ENCODE results near the gene OR6B2. TPM values are rescaled to one million over a fixed set of nuclear protein-coding genes. Genes with fewer than 3 reads are reported as not detected.
"Not testable (repeated sequence)": the region's sequence is repeated elsewhere in the genome, so short reads cannot be mapped to it uniquely, and the experiment has no call there.

Gene OR6B2
- total and polyA plus RNA-seq, 4 donors = not detected

- Histone ChIP-seq H3K9ac (ENCODE audit: low read depth in 1 of 2, low read length in 2 of 2) (no peak overlapping the region), H3K4me3 (ENCODE audit: low read depth in 1 of 3, low read length in 3 of 3) (no peak overlapping the region), H3K27me3 (ENCODE audit: control insufficient read depth in 4 of 4, insufficient read depth in 4 of 4, low read length in 3 of 4) (peaks cover 2 to 7% (median 5%) of the 10 kb centered on the region in 4 donors), H3K4me1 (ENCODE audit: control insufficient read depth in 4 of 4, insufficient read depth in 4 of 4, low read length in 3 of 4) (no peaks in the 10 kb centered on the region), H3K9me3 (ENCODE audit: control insufficient read depth in 4 of 4, low read length in 3 of 4) (no peaks in the 10 kb centered on the region), H3K36me3 (ENCODE audit: control insufficient read depth in 4 of 4, insufficient read depth in 3 of 4, low read depth in 1 of 4, low read length in 3 of 4) (no peaks in the 10 kb centered on the region), H3K27ac (ENCODE audit: low read depth in 1 of 2, low read length in 2 of 2) (no peak overlapping the region)
- WGBS = 90% methylated on average over 13 of the region's 13 CpGs
- DNase-seq (ENCODE audit: low spot score) = no peak
- TF ChIP-seq NR2F2 (IDR thresholded peaks at IDR 0.05) (no peak), ATF3 (IDR thresholded peaks at IDR 0.05) (no peak), HNF4G (IDR thresholded peaks at IDR 0.05) (no peak), RXRA (IDR thresholded peaks at IDR 0.05) (no peak), RAD21 (IDR thresholded peaks at IDR 0.05) (no peak), TAF1 (conservative IDR thresholded peaks at IDR 0.05) (no peak)
Measured at GRCh38 chr2:240045098-240045497, 14.9 kb upstream of the OR6B2 start.

DNA sequence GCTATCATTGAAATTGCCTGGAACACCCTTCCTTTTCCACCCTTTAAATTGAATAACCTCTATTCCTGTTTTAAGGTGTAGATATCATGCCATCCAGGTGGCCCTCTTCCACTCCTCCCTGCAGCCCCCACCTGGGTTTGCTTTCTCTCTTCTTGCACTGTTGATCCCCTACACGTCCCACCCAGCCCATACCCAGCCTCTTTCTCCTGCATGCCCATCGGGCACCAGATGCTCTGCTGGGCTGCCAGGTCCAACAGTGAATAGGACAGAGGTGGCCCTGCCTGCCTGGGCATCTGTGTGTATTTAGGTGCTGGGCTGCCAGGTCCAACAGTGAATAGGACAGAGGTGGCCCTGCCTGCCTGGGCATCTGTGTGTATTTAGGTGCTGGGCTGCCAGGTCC lies 13.9 kb upstream of the OR6B2 start:
- H3K9ac ChIP-seq (ENCODE audit: low read depth in 1 of 2, low read length in 2 of 2); H3K9me3 ChIP-seq (ENCODE audit: control insufficient read depth in 4 of 4, low read length in 3 of 4); H3K27ac ChIP-seq (ENCODE audit: low read depth in 1 of 2, low read length in 2 of 2); H3K4me3 ChIP-seq (ENCODE audit: low read depth in 1 of 3, low read length in 3 of 3); DNase-seq (ENCODE audit: low spot score); H3K27me3 ChIP-seq (ENCODE audit: control insufficient read depth in 4 of 4, insufficient read depth in 4 of 4, low read length in 3 of 4); H3K36me3 ChIP-seq (ENCODE audit: control insufficient read depth in 4 of 4, insufficient read depth in 3 of 4, low read depth in 1 of 4, low read length in 3 of 4); H3K4me1 ChIP-seq (ENCODE audit: control insufficient read depth in 4 of 4, insufficient read depth in 4 of 4, low read length in 3 of 4): not testable (repeated sequence)
- WGBS = 62% methylated on average over 2 of the region's 2 CpGs

DNA sequence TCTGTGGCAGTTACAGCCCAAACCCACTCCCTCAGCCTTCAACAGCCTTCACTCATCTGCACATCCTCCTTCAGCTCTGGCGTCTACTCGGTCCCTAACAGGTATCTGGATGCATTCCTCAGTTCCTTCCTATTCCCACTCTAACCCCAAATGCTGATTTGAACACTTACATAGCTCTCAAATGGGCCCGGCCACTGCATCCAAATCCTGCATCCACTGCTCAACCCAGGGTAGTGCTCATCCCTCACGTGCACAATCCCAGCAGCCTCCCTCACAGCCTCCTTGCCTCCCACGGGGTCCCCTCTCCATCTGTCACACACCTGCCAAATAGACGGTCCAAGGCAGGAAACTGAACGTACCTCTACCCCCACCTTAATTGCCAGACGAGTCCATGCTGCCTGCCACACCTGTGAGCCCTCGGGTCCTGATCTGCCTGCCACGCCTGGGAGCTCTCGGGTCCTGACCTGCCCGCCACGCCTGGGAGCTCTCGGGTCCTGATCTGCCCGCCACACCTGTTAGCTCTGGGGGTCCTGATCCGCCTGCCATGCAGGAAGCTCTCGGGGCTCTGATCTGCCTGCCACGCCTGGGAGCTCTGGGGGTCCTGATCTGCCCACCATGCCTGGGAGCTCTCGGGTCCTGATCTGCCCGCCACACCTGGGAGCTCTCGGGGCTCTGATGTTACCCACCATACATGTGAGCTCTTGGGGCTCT lies 13.2 kb upstream of the OR6B2 start:
- no peak for DNase-seq (ENCODE audit: low spot score)
- Histone ChIP-seq H3K27me3 (ENCODE audit: control insufficient read depth in 4 of 4, insufficient read depth in 4 of 4, low read length in 3 of 4) (peaks cover 0 to 7% (median 5%) of the 10 kb centered on the region in 4 donors), H3K9ac (ENCODE audit: low read depth in 1 of 2, low read length in 2 of 2) (no peak overlapping the region), H3K36me3 (ENCODE audit: control insufficient read depth in 4 of 4, insufficient read depth in 3 of 4, low read depth in 1 of 4, low read length in 3 of 4) (no peaks in the 10 kb centered on the region), H3K4me1 (ENCODE audit: control insufficient read depth in 4 of 4, insufficient read depth in 4 of 4, low read length in 3 of 4) (no peaks in the 10 kb centered on the region), H3K4me3 (ENCODE audit: low read depth in 1 of 3, low read length in 3 of 3) (no peak overlapping the region), H3K27ac (ENCODE audit: low read depth in 1 of 2, low read length in 2 of 2) (no peak overlapping the region), H3K9me3 (ENCODE audit: control insufficient read depth in 4 of 4, low read length in 3 of 4) (no peaks in the 10 kb centered on the region)
- WGBS = 78% methylated on average over 21 of the region's 21 CpGs
- TF ChIP-seq FOXA1 (IDR thresholded peaks at IDR 0.05) = no peak
- TF ChIP-seq ATF3 (IDR thresholded peaks at IDR 0.05) = no peak
- no peak for TF ChIP-seq SP1 (IDR thresholded peaks at IDR 0.05)
- no peak for TF ChIP-seq GABPA (IDR thresholded peaks at IDR 0.05 in 1 of 2, conservative IDR thresholded peaks at IDR 0.05 in 1 of 2)
- no peak for TF ChIP-seq EGR1 (IDR thresholded peaks at IDR 0.05; ENCODE audit: low read depth in 2 of 2)
- TF ChIP-seq NR2F2 (IDR thresholded peaks at IDR 0.05) = no peak
- no peak for TF ChIP-seq HNF4G (IDR thresholded peaks at IDR 0.05)
- TF ChIP-seq, protein P1, sequence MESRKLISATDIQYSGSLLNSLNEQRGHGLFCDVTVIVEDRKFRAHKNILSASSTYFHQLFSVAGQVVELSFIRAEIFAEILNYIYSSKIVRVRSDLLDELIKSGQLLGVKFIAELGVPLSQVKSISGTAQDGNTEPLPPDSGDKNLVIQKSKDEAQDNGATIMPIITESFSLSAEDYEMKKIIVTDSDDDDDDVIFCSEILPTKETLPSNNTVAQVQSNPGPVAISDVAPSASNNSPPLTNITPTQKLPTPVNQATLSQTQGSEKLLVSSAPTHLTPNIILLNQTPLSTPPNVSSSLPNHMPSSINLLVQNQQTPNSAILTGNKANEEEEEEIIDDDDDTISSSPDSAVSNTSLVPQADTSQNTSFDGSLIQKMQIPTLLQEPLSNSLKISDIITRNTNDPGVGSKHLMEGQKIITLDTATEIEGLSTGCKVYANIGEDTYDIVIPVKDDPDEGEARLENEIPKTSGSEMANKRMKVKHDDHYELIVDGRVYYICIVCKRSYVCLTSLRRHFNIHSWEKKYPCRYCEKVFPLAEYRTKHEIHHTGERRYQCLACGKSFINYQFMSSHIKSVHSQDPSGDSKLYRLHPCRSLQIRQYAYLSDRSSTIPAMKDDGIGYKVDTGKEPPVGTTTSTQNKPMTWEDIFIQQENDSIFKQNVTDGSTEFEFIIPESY (IDR thresholded peaks at IDR 0.05) = no peak
- TF ChIP-seq RXRA (IDR thresholded peaks at IDR 0.05) = no peak
- no peak for TF ChIP-seq HNF4A (conservative IDR thresholded peaks at IDR 0.05)
- TF ChIP-seq, protein P2, sequence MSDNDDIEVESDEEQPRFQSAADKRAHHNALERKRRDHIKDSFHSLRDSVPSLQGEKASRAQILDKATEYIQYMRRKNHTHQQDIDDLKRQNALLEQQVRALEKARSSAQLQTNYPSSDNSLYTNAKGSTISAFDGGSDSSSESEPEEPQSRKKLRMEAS (IDR thresholded peaks at IDR 0.05) = no peak
- TF ChIP-seq YY1 (IDR thresholded peaks at IDR 0.05) = no peak
- no peak for TF ChIP-seq TAF1 (conservative IDR thresholded peaks at IDR 0.05)
- TF ChIP-seq FOXA2 (IDR thresholded peaks at IDR 0.05) = no peak
- TF ChIP-seq RAD21 (IDR thresholded peaks at IDR 0.05) = no peak
- no peak for TF ChIP-seq CTCF (IDR thresholded peaks at IDR 0.05; ENCODE audit: low read depth, low read length, missing input control)
- no peak for TF ChIP-seq JUND (IDR thresholded peaks at IDR 0.05)
- no peak for TF ChIP-seq REST (IDR thresholded peaks at IDR 0.05)

Measured in liver (tissue), 9 donors.